ENCODE data around the gene MUC20.
"Not testable (repeated sequence)": the region's sequence is repeated elsewhere in the genome, so short reads cannot be mapped to it uniquely, and the experiment has no call there.

MUC20 gene

GRCh38 chr3:195712535-195712910 lies 8.3 kb upstream of the MUC20 start:
- H3K36me3 ChIP-seq (ENCODE audit: control insufficient read depth in 1 of 2, insufficient read depth in 2 of 2, low read length in 2 of 2); H3K4me1 ChIP-seq (ENCODE audit: control insufficient read depth in 1 of 2, insufficient read depth in 2 of 2, low read length in 2 of 2); H3K27me3 ChIP-seq (ENCODE audit: insufficient read depth, low read length); H4K8ac ChIP-seq (ENCODE audit: low read depth, low read length); H2BK120ac ChIP-seq (ENCODE audit: insufficient read depth, low read length, poor library complexity); H3K9me3 ChIP-seq (ENCODE audit: insufficient read depth, low read depth, low read length); H2BK5ac ChIP-seq (ENCODE audit: low read depth, low read length, poor library complexity); H2BK12ac ChIP-seq (ENCODE audit: low read length); H3K4me3 ChIP-seq (ENCODE audit: low read depth, low read length); H2AK5ac ChIP-seq (ENCODE audit: low read length); DNase-seq; H3K79me2 ChIP-seq (ENCODE audit: control insufficient read depth, insufficient read depth, low read length, poor library complexity); H3K9ac ChIP-seq (ENCODE audit: low read length); H4K12ac ChIP-seq (ENCODE audit: low read depth, low read length); H2AFZ ChIP-seq (ENCODE audit: insufficient read depth, low read length, poor library complexity); H3K79me1 ChIP-seq (ENCODE audit: low read length); H3K27ac ChIP-seq (ENCODE audit: low read depth, low read length); H3K4ac ChIP-seq (ENCODE audit: low read depth, low read length); H3K23ac ChIP-seq (ENCODE audit: low read length); H3K14ac ChIP-seq (ENCODE audit: low read length); H3K18ac ChIP-seq (ENCODE audit: low read length); H4K91ac ChIP-seq (ENCODE audit: low read depth, low read length); H3K4me2 ChIP-seq (ENCODE audit: low read length): not testable (repeated sequence)
- no CpG with 5 or more reads among the region's 8 CpGs for WGBS (ENCODE audit: extremely low coverage, insufficient coverage, insufficient read length)

- not testable (repeated sequence) for H3K79me1 ChIP-seq (ENCODE audit: low read length); H4K91ac ChIP-seq (ENCODE audit: low read depth, low read length); H2BK5ac ChIP-seq (ENCODE audit: low read depth, low read length, poor library complexity); DNase-seq; H3K27ac ChIP-seq (ENCODE audit: low read depth, low read length); H3K4ac ChIP-seq (ENCODE audit: low read depth, low read length); H2BK120ac ChIP-seq (ENCODE audit: insufficient read depth, low read length, poor library complexity); H2AK5ac ChIP-seq (ENCODE audit: low read length); H3K9ac ChIP-seq (ENCODE audit: low read length); H3K4me2 ChIP-seq (ENCODE audit: low read length); H4K8ac ChIP-seq (ENCODE audit: low read depth, low read length); H2BK12ac ChIP-seq (ENCODE audit: low read length); H3K9me3 ChIP-seq (ENCODE audit: insufficient read depth, low read depth, low read length); H3K18ac ChIP-seq (ENCODE audit: low read length); H3K79me2 ChIP-seq (ENCODE audit: control insufficient read depth, insufficient read depth, low read length, poor library complexity); H3K27me3 ChIP-seq (ENCODE audit: insufficient read depth, low read length); H3K36me3 ChIP-seq (ENCODE audit: control insufficient read depth in 1 of 2, insufficient read depth in 2 of 2, low read length in 2 of 2); H3K23ac ChIP-seq (ENCODE audit: low read length); H4K12ac ChIP-seq (ENCODE audit: low read depth, low read length); H3K14ac ChIP-seq (ENCODE audit: low read length); H2AFZ ChIP-seq (ENCODE audit: insufficient read depth, low read length, poor library complexity); H3K4me1 ChIP-seq (ENCODE audit: control insufficient read depth in 1 of 2, insufficient read depth in 2 of 2, low read length in 2 of 2)
- peak overlapping the region; percentile 3 for H3K4me3 ChIP-seq (ENCODE audit: low read depth, low read length)
- WGBS (ENCODE audit: extremely low coverage, insufficient coverage, insufficient read length), result no CpG with 5 or more reads among the region's 9 CpGs
Observed at GRCh38 chr3:195713150-195713549, 7.6 kb upstream of the MUC20 start.

- Histone ChIP-seq H3K4me1 (ENCODE audit: control insufficient read depth in 1 of 2, insufficient read depth in 2 of 2, low read length in 2 of 2) (peaks cover 0 to 2% of the 10 kb centered on the region in 2 experiments), H3K79me2 (ENCODE audit: control insufficient read depth, insufficient read depth, low read length, poor library complexity) (no peaks in the 10 kb centered on the region), H3K4me2 (ENCODE audit: low read length) (no peak overlapping the region), H3K14ac (ENCODE audit: low read length) (no peak overlapping the region), H3K23ac (ENCODE audit: low read length) (no peak overlapping the region), H3K4me3 (ENCODE audit: low read depth, low read length) (no peak overlapping the region), H3K79me1 (ENCODE audit: low read length) (no peaks in the 10 kb centered on the region), H2BK120ac (ENCODE audit: insufficient read depth, low read length, poor library complexity) (no peak overlapping the region), H3K4ac (ENCODE audit: low read depth, low read length) (no peak overlapping the region), H4K91ac (ENCODE audit: low read depth, low read length) (no peak overlapping the region), H2BK12ac (ENCODE audit: low read length) (no peak overlapping the region), H4K12ac (ENCODE audit: low read depth, low read length) (no peak overlapping the region), H2AFZ (ENCODE audit: insufficient read depth, low read length, poor library complexity) (no peak overlapping the region), H3K9me3 (ENCODE audit: insufficient read depth, low read depth, low read length) (peaks cover 4% of the 10 kb centered on the region), H3K27me3 (ENCODE audit: insufficient read depth, low read length) (no peaks in the 10 kb centered on the region), H3K18ac (ENCODE audit: low read length) (no peak overlapping the region), H3K36me3 (ENCODE audit: control insufficient read depth in 1 of 2, insufficient read depth in 2 of 2, low read length in 2 of 2) (no peaks in the 10 kb centered on the region), H2BK5ac (ENCODE audit: low read depth, low read length, poor library complexity) (no peak overlapping the region), H3K9ac (ENCODE audit: low read length) (no peak overlapping the region), H3K27ac (ENCODE audit: low read depth, low read length) (no peak overlapping the region), H4K8ac (ENCODE audit: low read depth, low read length) (no peak overlapping the region), H2AK5ac (ENCODE audit: low read length) (no peak overlapping the region)
- WGBS (ENCODE audit: extremely low coverage, insufficient coverage, insufficient read length), result no CpG with 5 or more reads among the region's 6 CpGs
- peak; percentile 59 to 78 for DNase-seq
Observed at GRCh38 chr3:195714380-195715011, 6.3 kb upstream of the MUC20 start.

- no peak overlapping the region for H3K4me3 ChIP-seq (ENCODE audit: low read depth, low read length)
- no peak overlapping the region for H2AFZ ChIP-seq (ENCODE audit: insufficient read depth, low read length, poor library complexity)
- H3K4me1 ChIP-seq (ENCODE audit: control insufficient read depth in 1 of 2, insufficient read depth in 2 of 2, low read length in 2 of 2), result peaks cover 0 to 2% of the 10 kb centered on the region in 2 experiments
- no peak overlapping the region for H2BK120ac ChIP-seq (ENCODE audit: insufficient read depth, low read length, poor library complexity)
- WGBS (ENCODE audit: extremely low coverage, insufficient coverage, insufficient read length), result no CpG with 5 or more reads among the region's 4 CpGs
- H4K8ac ChIP-seq (ENCODE audit: low read depth, low read length), result no peak overlapping the region
- no peaks in the 10 kb centered on the region for H3K27me3 ChIP-seq (ENCODE audit: insufficient read depth, low read length)
- H3K79me1 ChIP-seq (ENCODE audit: low read length), result no peaks in the 10 kb centered on the region
- H3K23ac ChIP-seq (ENCODE audit: low read length), result no peak overlapping the region
- no peak overlapping the region for H3K14ac ChIP-seq (ENCODE audit: low read length)
- H3K36me3 ChIP-seq (ENCODE audit: control insufficient read depth in 1 of 2, insufficient read depth in 2 of 2, low read length in 2 of 2), result no peaks in the 10 kb centered on the region
- H3K9ac ChIP-seq (ENCODE audit: low read length), result no peak overlapping the region
- no peak overlapping the region for H2BK12ac ChIP-seq (ENCODE audit: low read length)
- H3K9me3 ChIP-seq (ENCODE audit: insufficient read depth, low read depth, low read length), result peaks cover 4% of the 10 kb centered on the region
- H3K79me2 ChIP-seq (ENCODE audit: control insufficient read depth, insufficient read depth, low read length, poor library complexity), result no peaks in the 10 kb centered on the region
- no peak overlapping the region for H2BK5ac ChIP-seq (ENCODE audit: low read depth, low read length, poor library complexity)
- H3K4me2 ChIP-seq (ENCODE audit: low read length), result no peak overlapping the region
- H3K4ac ChIP-seq (ENCODE audit: low read depth, low read length), result no peak overlapping the region
- H3K18ac ChIP-seq (ENCODE audit: low read length), result no peak overlapping the region
- no peak for DNase-seq
- no peak overlapping the region for H3K27ac ChIP-seq (ENCODE audit: low read depth, low read length)
- no peak overlapping the region for H4K12ac ChIP-seq (ENCODE audit: low read depth, low read length)
- H4K91ac ChIP-seq (ENCODE audit: low read depth, low read length), result no peak overlapping the region
- no peak overlapping the region for H2AK5ac ChIP-seq (ENCODE audit: low read length)
Observed at GRCh38 chr3:195715134-195715533, 5.6 kb upstream of the MUC20 start.
